Gastroesophageal sphincter (tissue), 3 donors: ENCODE measurements around the gene ODAD4.

Experiments used
- CTCF ChIP-seq, 4 experiments: fragments of 200-600 bp in 2 of 4; fragments of 450-650 bp in 2 of 4; sonication (generic) in 1 of 4; IDR thresholded peaks; one replicate each; pipeline ENCODE4 v1.5.1; 2017 to 2019; ENCODE audit warnings: antibody characterized with exemption in 4 of 4, mild to moderate bottlenecking in 2 of 4, moderate library complexity in 2 of 4
- EP300 ChIP-seq: sonication (generic); formaldehyde crosslinking; IDR thresholded peaks from one replicate; pipeline ENCODE4 v1.6.1; 2017; ENCODE audit warnings: antibody characterized with exemption, mild to moderate bottlenecking
- POLR2A ChIP-seq, 2 donors: fragments of 450-650 bp; IDR thresholded peaks; one replicate each; pipeline ENCODE4 v1.6.1; 2017; ENCODE audit warnings: antibody characterized with exemption in 2 of 2, mild to moderate bottlenecking in 2 of 2, moderate library complexity in 1 of 2
- POLR2AphosphoS5 ChIP-seq: sonication (generic); formaldehyde crosslinking; IDR thresholded peaks from one replicate; pipeline ENCODE4 v1.6.1; 2017; ENCODE audit warnings: antibody characterized with exemption

- TF ChIP-seq CTCF (IDR thresholded peaks at IDR 0.05): no peak
- no peak for TF ChIP-seq POLR2A (IDR thresholded peaks at IDR 0.05)
- no peak for TF ChIP-seq POLR2AphosphoS5
- no peak for TF ChIP-seq EP300
Observed at GRCh38 chr17:41932816-41933389, 2.5 kb downstream of the ODAD4 start.
